Panc1 (cell line): ENCODE results near the gene MYCBPAP.

Source experiments
- CTCF ChIP-seq: fragments of 450-650 bp; IDR thresholded peaks from 2 replicates; pipeline ENCODE4 v1.5.1; 2017; ENCODE audit warnings: mild to moderate bottlenecking
- POLR2AphosphoS5 ChIP-seq: IDR thresholded peaks from 2 replicates; pipeline ENCODE4 v1.6.1; 2012; ENCODE audit warnings: mild to moderate bottlenecking, low read depth, low read length, moderate library complexity
- SIN3A ChIP-seq: IDR thresholded peaks from 2 replicates; pipeline ENCODE4 v1.6.1; 2012; ENCODE audit warnings: low read depth, mild to moderate bottlenecking, low read length, moderate library complexity, borderline replicate concordance; ENCODE audit not compliant: insufficient read depth
- TCF7L2 ChIP-seq: IDR thresholded peaks from 2 replicates; pipeline ENCODE4 v1.6.1; 2011; ENCODE audit warnings: mild to moderate bottlenecking, low read depth, low read length, inconsistent platforms
- TF ChIP-seq, protein P1 (sequence below), 2 experiments: IDR thresholded peaks; 2 replicates each; pipeline ENCODE4 v1.6.1; 2011 to 2012; ENCODE audit warnings: low read depth in 2 of 2, control low read depth in 1 of 2, low read length in 1 of 2, mild to moderate bottlenecking in 1 of 2, moderate library complexity in 1 of 2; ENCODE audit not compliant: insufficient read depth in 1 of 2

- TF ChIP-seq, protein P1, sequence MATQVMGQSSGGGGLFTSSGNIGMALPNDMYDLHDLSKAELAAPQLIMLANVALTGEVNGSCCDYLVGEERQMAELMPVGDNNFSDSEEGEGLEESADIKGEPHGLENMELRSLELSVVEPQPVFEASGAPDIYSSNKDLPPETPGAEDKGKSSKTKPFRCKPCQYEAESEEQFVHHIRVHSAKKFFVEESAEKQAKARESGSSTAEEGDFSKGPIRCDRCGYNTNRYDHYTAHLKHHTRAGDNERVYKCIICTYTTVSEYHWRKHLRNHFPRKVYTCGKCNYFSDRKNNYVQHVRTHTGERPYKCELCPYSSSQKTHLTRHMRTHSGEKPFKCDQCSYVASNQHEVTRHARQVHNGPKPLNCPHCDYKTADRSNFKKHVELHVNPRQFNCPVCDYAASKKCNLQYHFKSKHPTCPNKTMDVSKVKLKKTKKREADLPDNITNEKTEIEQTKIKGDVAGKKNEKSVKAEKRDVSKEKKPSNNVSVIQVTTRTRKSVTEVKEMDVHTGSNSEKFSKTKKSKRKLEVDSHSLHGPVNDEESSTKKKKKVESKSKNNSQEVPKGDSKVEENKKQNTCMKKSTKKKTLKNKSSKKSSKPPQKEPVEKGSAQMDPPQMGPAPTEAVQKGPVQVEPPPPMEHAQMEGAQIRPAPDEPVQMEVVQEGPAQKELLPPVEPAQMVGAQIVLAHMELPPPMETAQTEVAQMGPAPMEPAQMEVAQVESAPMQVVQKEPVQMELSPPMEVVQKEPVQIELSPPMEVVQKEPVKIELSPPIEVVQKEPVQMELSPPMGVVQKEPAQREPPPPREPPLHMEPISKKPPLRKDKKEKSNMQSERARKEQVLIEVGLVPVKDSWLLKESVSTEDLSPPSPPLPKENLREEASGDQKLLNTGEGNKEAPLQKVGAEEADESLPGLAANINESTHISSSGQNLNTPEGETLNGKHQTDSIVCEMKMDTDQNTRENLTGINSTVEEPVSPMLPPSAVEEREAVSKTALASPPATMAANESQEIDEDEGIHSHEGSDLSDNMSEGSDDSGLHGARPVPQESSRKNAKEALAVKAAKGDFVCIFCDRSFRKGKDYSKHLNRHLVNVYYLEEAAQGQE (IDR thresholded peaks at IDR 0.05; ENCODE audit: insufficient read depth in 1 of 2, low read depth in 2 of 2, low read length in 1 of 2): no peak
- no peak for TF ChIP-seq CTCF
- no peak for TF ChIP-seq POLR2AphosphoS5
- no peak for TF ChIP-seq SIN3A
- no peak for TF ChIP-seq TCF7L2
Measured at GRCh38 chr17:50565402-50566350, 57.4 kb downstream of the MYCBPAP start.
